ENCODE data around the gene NCAPD3.

DNA sequence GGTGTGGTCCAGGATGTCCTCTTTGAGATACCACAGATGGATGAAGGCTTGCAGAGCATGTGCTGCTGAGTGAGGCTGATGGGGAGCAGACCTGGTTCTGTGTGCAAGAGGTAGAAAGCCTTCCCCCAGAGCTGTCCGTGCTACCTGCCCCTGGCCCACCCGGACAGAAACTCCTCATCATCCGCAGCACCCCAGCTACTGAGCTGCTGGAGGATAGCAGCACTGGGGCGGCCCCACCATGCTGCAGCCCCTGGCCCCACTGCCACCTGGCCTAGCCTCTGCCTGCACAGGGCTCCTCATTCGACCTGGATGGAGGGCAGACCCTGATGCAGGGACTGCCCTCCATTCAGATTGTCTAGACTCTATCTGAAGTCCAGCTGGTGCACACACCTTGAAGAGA, 50.5 kb downstream of the NCAPD3 start:
- TF ChIP-seq POLR2A (IDR thresholded peaks at IDR 0.05; ENCODE audit: low read depth, low read length): no peak
- TF ChIP-seq TAF1 (IDR thresholded peaks at IDR 0.05; ENCODE audit: low read depth, low read length): no peak
- TF ChIP-seq POLR2AphosphoS5 (IDR thresholded peaks at IDR 0.05; ENCODE audit: low read depth, low read length): no peak
- no peak for TF ChIP-seq POU2F2 (IDR thresholded peaks at IDR 0.05; ENCODE audit: low read depth, low read length)
- TF ChIP-seq SPI1 (IDR thresholded peaks at IDR 0.05; ENCODE audit: low read depth, low read length): no peak
- no peak for TF ChIP-seq PAX5 (IDR thresholded peaks at IDR 0.05; ENCODE audit: insufficient read depth, low read length, severe bottlenecking)
